Left renal cortex interstitium (tissue), 4 donors: ENCODE measurements around the gene KLHL12. TPM values are rescaled to one million over a fixed set of nuclear protein-coding genes. Genes with fewer than 3 reads are reported as not detected.

Experiments used
- DNase-seq, 4 donors: peaks; one replicate each; pipeline ENCODE4 v3.0.0-alpha.2; 2013; ENCODE audit warnings: low read depth in 4 of 4, low spot score in 2 of 4, missing footprints in 1 of 4
- polyA plus RNA-seq, 4 donors: library from polyadenylated mRNA; unstranded; fragments of 120-200 nt; gene quantifications; one replicate each; pipeline ENCODE4 v1.2.1, GENCODE V29; 2013; ENCODE audit not compliant: insufficient read length in 4 of 4

Gene KLHL12
- polyA plus RNA-seq, 4 donors: 34.4 to 45.8 (median 40.7) TPM

GRCh38 chr1:202844935-202845334 lies 82.1 kb downstream of the KLHL12 start:
- DNase-seq: no peak

- DNase-seq: no peak
Observed at GRCh38 chr1:202844259-202844658, 82.8 kb downstream of the KLHL12 start.

GRCh38 chr1:202843081-202843480 lies 84.0 kb downstream of the KLHL12 start:
- DNase-seq: no peak

Other genes starting within 250 kb of the KLHL12 start
- 1 to 10 TPM; 1.9 to 2.9 (median 2.1) TPM for gene SYT2, start 216.8 kb downstream of the KLHL12 start, polyA plus RNA-seq
- 100 to 1,000 TPM in 2 of 4 donors, 10 to 100 TPM in 2; 89.6 to 105 (median 97.2) TPM for gene KDM5B, start 118.8 kb downstream of the KLHL12 start, polyA plus RNA-seq
- 1 to 10 TPM; 3.6 to 5.1 (median 4.5) TPM for gene PCAT6, start 116.3 kb downstream of the KLHL12 start, polyA plus RNA-seq
- gene RABIF, start 38.1 kb downstream of the KLHL12 start, polyA plus RNA-seq: 10 to 100 TPM; 10.0 to 12.2 (median 10.9) TPM
- gene ADIPOR1, start 31.1 kb upstream of the KLHL12 start, polyA plus RNA-seq: 10 to 100 TPM; 73.9 to 83.5 (median 78.4) TPM
- gene CYB5R1, start 40.0 kb upstream of the KLHL12 start, polyA plus RNA-seq: 10 to 100 TPM; 47.7 to 52.8 (median 48.6) TPM
- 10 to 100 TPM; 68.3 to 82.8 (median 74.7) TPM for gene TMEM183A, start 80.1 kb upstream of the KLHL12 start, polyA plus RNA-seq
- gene PPFIA4, start 99.3 kb upstream of the KLHL12 start, polyA plus RNA-seq: 10 to 100 TPM in 2 of 4 donors, 1 to 10 TPM in 2; 4.0 to 12.2 (median 8.5) TPM
- under 1 TPM; 0.16 to 0.35 (median 0.20) TPM for gene MYOG, start 158.8 kb upstream of the KLHL12 start, polyA plus RNA-seq
- gene ADORA1, start 200.5 kb upstream of the KLHL12 start, polyA plus RNA-seq: 1 to 10 TPM; 3.7 to 8.7 (median 5.9) TPM
- gene MYBPH, start 248.6 kb upstream of the KLHL12 start, polyA plus RNA-seq: under 1 TPM; 0.17 to 0.47 (median 0.29) TPM